Liver (tissue), 9 donors: ENCODE results near the gene IFIH1. TPM values are rescaled to one million over a fixed set of nuclear protein-coding genes. Genes with fewer than 3 reads are reported as not detected.

Experiments used
- DNase-seq: peaks from one replicate; pipeline ENCODE4 v3.0.0-alpha.2; 2017; ENCODE audit warnings: low spot score
- H3K27ac ChIP-seq, 2 donors: one replicate each; pipeline ENCODE4 v1.7.0; 2013; ENCODE audit warnings: inconsistent platforms in 2 of 2, low read length in 2 of 2, control low read depth in 1 of 2, low read depth in 1 of 2, mild to moderate bottlenecking in 1 of 2
- H3K27me3 ChIP-seq, 4 donors: one replicate each; pipeline versions ENCODE4 v1.6.1 to v1.7.0; 2013; ENCODE audit warnings: low read length in 3 of 4, inconsistent platforms in 1 of 4, mild to moderate bottlenecking in 1 of 4, moderate library complexity in 1 of 4; ENCODE audit not compliant: control insufficient read depth in 4 of 4, insufficient read depth in 4 of 4
- H3K36me3 ChIP-seq, 4 donors: one replicate each; pipeline versions ENCODE4 v1.6.1 to v1.7.0; 2013; ENCODE audit warnings: low read length in 3 of 4, mild to moderate bottlenecking in 3 of 4, low read depth in 1 of 4, moderate library complexity in 1 of 4; ENCODE audit not compliant: control insufficient read depth in 4 of 4, insufficient read depth in 3 of 4
- H3K4me1 ChIP-seq, 4 donors: one replicate each; pipeline versions ENCODE4 v1.6.1 to v1.7.0; 2013; ENCODE audit warnings: low read length in 3 of 4, mild to moderate bottlenecking in 3 of 4, moderate library complexity in 1 of 4; ENCODE audit not compliant: control insufficient read depth in 4 of 4, insufficient read depth in 4 of 4
- H3K4me3 ChIP-seq, 3 donors: one replicate each; pipeline versions ENCODE4 v1.6.1 to v1.7.0; 2013; ENCODE audit warnings: low read length in 3 of 3, control low read depth in 1 of 3, low read depth in 1 of 3, mild to moderate bottlenecking in 1 of 3
- H3K9ac ChIP-seq, 2 donors: one replicate each; pipeline ENCODE4 v1.7.0; 2013; ENCODE audit warnings: low read length in 2 of 2, mild to moderate bottlenecking in 2 of 2, moderate library complexity in 2 of 2, control low read depth in 1 of 2, low read depth in 1 of 2
- H3K9me3 ChIP-seq, 4 donors: one replicate each; pipeline versions ENCODE4 v1.6.1 to v1.7.0; 2013; ENCODE audit warnings: low read length in 3 of 4; ENCODE audit not compliant: control insufficient read depth in 4 of 4
- ATF3 ChIP-seq: IDR thresholded peaks from 2 replicates; pipeline ENCODE4 v1.6.1; 2016; ENCODE audit warnings: antibody characterized with exemption
- CTCF ChIP-seq: fragments of 150-350 bp; IDR thresholded peaks from 2 replicates; pipeline ENCODE4 v1.5.1; 2017; ENCODE audit warnings: improper control_type of control experiment, low read depth, low read length; ENCODE audit not compliant: missing input control
- EGR1 ChIP-seq, 2 donors: IDR thresholded peaks; 2 replicates each; pipeline ENCODE4 v1.6.1; 2016 to 2018; ENCODE audit warnings: antibody characterized with exemption in 2 of 2, low read depth in 2 of 2
- FOXA1 ChIP-seq: IDR thresholded peaks from 2 replicates; pipeline ENCODE4 v1.6.1; 2016; ENCODE audit warnings: antibody characterized with exemption
- FOXA2 ChIP-seq: IDR thresholded peaks from 2 replicates; pipeline ENCODE4 v1.6.1; 2016; ENCODE audit warnings: antibody characterized with exemption
- GABPA ChIP-seq, 2 donors: IDR thresholded peaks in 1 of 2; conservative IDR thresholded peaks in 1 of 2; 2 replicates each; pipeline ENCODE4 v1.6.1; 2016; ENCODE audit warnings: antibody characterized with exemption in 2 of 2, mild to moderate bottlenecking in 1 of 2, moderate library complexity in 1 of 2
- HNF4G ChIP-seq: IDR thresholded peaks from 2 replicates; pipeline ENCODE4 v1.6.1; 2016; ENCODE audit warnings: antibody characterized with exemption
- JUND ChIP-seq, 2 donors: IDR thresholded peaks; 2 replicates each; pipeline ENCODE4 v1.6.1; 2016; ENCODE audit warnings: antibody characterized with exemption in 2 of 2
- MAX ChIP-seq: IDR thresholded peaks from 2 replicates; pipeline ENCODE4 v1.6.1; 2016; ENCODE audit warnings: antibody characterized with exemption
- NR2F2 ChIP-seq: IDR thresholded peaks from 2 replicates; pipeline ENCODE4 v1.6.1; 2016; ENCODE audit warnings: antibody characterized with exemption
- RAD21 ChIP-seq, 2 donors: IDR thresholded peaks; 2 replicates each; pipeline ENCODE4 v1.6.1; 2016; ENCODE audit warnings: antibody characterized with exemption in 2 of 2, mild to moderate bottlenecking in 2 of 2
- REST ChIP-seq: IDR thresholded peaks from 2 replicates; pipeline ENCODE4 v1.6.1; 2016; ENCODE audit warnings: antibody characterized with exemption, mild to moderate bottlenecking
- RXRA ChIP-seq, 2 donors: IDR thresholded peaks; 2 replicates each; pipeline ENCODE4 v1.6.1; 2017 to 2018; ENCODE audit warnings: antibody characterized with exemption in 2 of 2, mild to moderate bottlenecking in 1 of 2
- SP1 ChIP-seq: IDR thresholded peaks from 2 replicates; pipeline ENCODE4 v1.6.1; 2018; ENCODE audit warnings: antibody characterized with exemption, mild to moderate bottlenecking
- TAF1 ChIP-seq: conservative IDR thresholded peaks from 2 replicates; pipeline ENCODE4 v1.6.1; 2016; ENCODE audit warnings: antibody characterized with exemption, mild to moderate bottlenecking
- ZBTB33 ChIP-seq: IDR thresholded peaks from 2 replicates; pipeline ENCODE4 v1.6.1; 2016; ENCODE audit warnings: antibody characterized with exemption
- WGBS: extraction: QIAGEN DNeasy Blood & Tissue Kit; methylation state at CpG from one replicate; pipeline ENCODE4 v1.1.7; 2013; 5-methylcytosine and 5-hydroxymethylcytosine counted together
- polyA plus RNA-seq, 2 donors: library from polyadenylated mRNA; stranded (reverse) in 1 of 2; unstranded in 1 of 2; fragments of 200-250 nt in 1 of 2; fragments of >200 nt in 1 of 2; fragmentation: Nextera tagmentation in 1 of 2; extraction: Ambion mirVana in 1 of 2; gene quantifications; one replicate each; pipeline versions ENCODE4 v1.2.1 to v1.2.3, GENCODE V29; 2013 to 2015
- total RNA-seq, 2 donors: library from RNA; depleted of rRNA; stranded (reverse); fragments of >200 nt; gene quantifications; one replicate each; pipeline ENCODE4 v1.2.3, GENCODE V29; 2014
- donor health status: healthy.
- donor health status: healthy.
- donor health status: healthy.
- donor health status: healthy.
- donor health status: healthy.

IFIH1 gene
- total and polyA plus RNA-seq, 4 donors: 5.5 to 13.2 (median 7.9) TPM

GRCh38 chr2:162282765-162283425 lies 35.6 kb downstream of the IFIH1 start:
- Histone ChIP-seq H3K36me3 (peaks cover 0 to 55% (median 37%) of the 10 kb centered on the region in 4 donors), H3K27ac (no peak overlapping the region), H3K4me3 (no peak overlapping the region), H3K9ac (no peak overlapping the region), H3K27me3 (no peaks in the 10 kb centered on the region), H3K9me3 (no peaks in the 10 kb centered on the region), H3K4me1 (no peaks in the 10 kb centered on the region)
- TF ChIP-seq NR2F2: no peak
- TF ChIP-seq TAF1: no peak
- TF ChIP-seq HNF4G: no peak
- no peak for TF ChIP-seq ATF3
- TF ChIP-seq MAX: no peak
- TF ChIP-seq EGR1 (IDR thresholded peaks at IDR 0.05; ENCODE audit: low read depth in 2 of 2): no peak
- no peak for TF ChIP-seq ZBTB33
- no peak for TF ChIP-seq RXRA (IDR thresholded peaks at IDR 0.05)
- no peak for TF ChIP-seq RAD21 (IDR thresholded peaks at IDR 0.05)
- TF ChIP-seq CTCF: no peak
- TF ChIP-seq JUND (IDR thresholded peaks at IDR 0.05): no peak
- TF ChIP-seq FOXA1: no peak
- no peak for DNase-seq
- 91% methylated on average over 4 of the region's 4 CpGs for WGBS

GRCh38 chr2:162280654-162281053 lies 37.8 kb downstream of the IFIH1 start:
- no peak for DNase-seq
- TF ChIP-seq SP1: no peak
- TF ChIP-seq JUND (IDR thresholded peaks at IDR 0.05): no peak
- TF ChIP-seq RAD21 (IDR thresholded peaks at IDR 0.05): no peak
- TF ChIP-seq TAF1: no peak
- Histone ChIP-seq H3K9ac (no peak overlapping the region), H3K27ac (no peak overlapping the region), H3K4me1 (no peaks in the 10 kb centered on the region), H3K9me3 (no peaks in the 10 kb centered on the region), H3K27me3 (no peaks in the 10 kb centered on the region), H3K4me3 (no peak overlapping the region), H3K36me3 (peaks cover 0 to 60% (median 37%) of the 10 kb centered on the region in 4 donors)
- WGBS: 100% methylated on average over 1 of the region's 1 CpG

- H3K4me3 ChIP-seq: no peak overlapping the region
- H3K36me3 ChIP-seq: peaks cover 0 to 43% (median 24%) of the 10 kb centered on the region in 4 donors
- WGBS: 81% methylated on average over 4 of the region's 4 CpGs
- no peaks in the 10 kb centered on the region for H3K27me3 ChIP-seq
- no peak overlapping the region for H3K27ac ChIP-seq
- no peak for TF ChIP-seq RAD21 (IDR thresholded peaks at IDR 0.05)
- TF ChIP-seq FOXA2: no peak
- no peak for TF ChIP-seq NR2F2
- TF ChIP-seq ZBTB33: no peak
- TF ChIP-seq REST: no peak
- TF ChIP-seq GABPA (IDR thresholded peaks at IDR 0.05 in 1 of 2, conservative IDR thresholded peaks at IDR 0.05 in 1 of 2): no peak
- H3K9ac ChIP-seq: no peak overlapping the region
- DNase-seq: no peak
- H3K4me1 ChIP-seq: no peaks in the 10 kb centered on the region
- H3K9me3 ChIP-seq: no peaks in the 10 kb centered on the region
Measured at GRCh38 chr2:162277381-162277780, 41.1 kb downstream of the IFIH1 start.
